NCI-H345 treated with DMSO at 0.1 percent for 48 hours (cell line): Measurements from ENCODE around the gene TCF3.

ENCODE experiments used
- DNase-seq: peaks from one replicate; lab custom pipeline; 2025; ENCODE audit not compliant: unreplicated experiment; lab: John Stamatoyannopoulos, UW

Gene TCF3

GRCh38 chr19:1587872-1588271 is 64.5 kb downstream of the TCF3 start:
- DNase-seq, result no peak

GRCh38 chr19:1585243-1585580 is 67.2 kb downstream of the TCF3 start:
- no peak for DNase-seq

GRCh38 chr19:1584500-1585242 is 67.7 kb downstream of the TCF3 start:
- no peak for DNase-seq

GRCh38 chr19:1582201-1582600 is 70.2 kb downstream of the TCF3 start:
- no peak for DNase-seq

GRCh38 chr19:1580957-1581356 is 71.5 kb downstream of the TCF3 start:
- no peak for DNase-seq

- DNase-seq, result no peak
Observed at GRCh38 chr19:1580382-1580781, 72.0 kb downstream of the TCF3 start.

- DNase-seq, result no peak
Observed at GRCh38 chr19:1579222-1579621, 73.2 kb downstream of the TCF3 start.

- DNase-seq, result no peak
Observed at GRCh38 chr19:1577929-1578618, 74.3 kb downstream of the TCF3 start.

GRCh38 chr19:1577090-1577928 is 75.1 kb downstream of the TCF3 start:
- no peak for DNase-seq

GRCh38 chr19:1576242-1577089 is 75.9 kb downstream of the TCF3 start:
- no peak for DNase-seq

GRCh38 chr19:1575323-1576241 is 76.8 kb downstream of the TCF3 start:
- no peak for DNase-seq

GRCh38 chr19:1574354-1575136 is 77.9 kb downstream of the TCF3 start:
- DNase-seq, result no peak

GRCh38 chr19:1572795-1573194 is 79.6 kb downstream of the TCF3 start:
- no peak for DNase-seq

GRCh38 chr19:1571358-1571757 is 81.1 kb downstream of the TCF3 start:
- no peak for DNase-seq

GRCh38 chr19:1570836-1571235 is 81.6 kb downstream of the TCF3 start:
- DNase-seq, result no peak

GRCh38 chr19:1569997-1570396 is 82.4 kb downstream of the TCF3 start:
- no peak for DNase-seq

- no peak for DNase-seq
Observed at GRCh38 chr19:1568320-1569019, 83.9 kb downstream of the TCF3 start, which contains the start of gene MEX3D. TSS of gene MEX3D (minus strand) at chr19:1568325. CDS start at chr19:1568058, 267 bp downstream.

GRCh38 chr19:1567848-1568227 is 84.6 kb downstream of the TCF3 start:
- DNase-seq, result no peak
